OCI-LY7 (cell line): ENCODE measurements around the gene MFF. TPM values are rescaled to one million over a fixed set of nuclear protein-coding genes. Genes with fewer than 3 reads are reported as not detected.

Experiments used
- BruUV-seq: library from RNA; stranded (reverse); fragments of 400-500 nt; replicated peaks from 2 replicates; lab custom pipeline; 2021; lab: Mats Ljungman, UMichigan
- CTCF ChIA-PET: fragments of 300-600 bp; sonication (Branson Sonifier 250); formaldehyde crosslinking; loops from one replicate; lab custom pipeline; 2022; ENCODE audit warnings: antibody characterized with exemption; ENCODE audit not compliant: unreplicated experiment; lab: Charles Lee
- POLR2A ChIA-PET: fragments of 300-600 bp; sonication (Branson Sonifier 250); formaldehyde crosslinking; loops from one replicate; lab custom pipeline; 2022; ENCODE audit warnings: antibody characterized with exemption; lab: Charles Lee
- DNase-seq: peaks from one replicate; pipeline ENCODE4 v3.0.0-alpha.2; 2015; ENCODE audit warnings: low spot score
- H2AFZ ChIP-seq: fragments of 200-600 bp; sonication (generic), shearing (Covaris generic); 2 replicates; pipeline ENCODE4 v1.6.1; 2014; ENCODE audit warnings: mild to moderate bottlenecking, antibody characterized with exemption, low read length, moderate library complexity
- H3K27ac ChIP-seq: fragments of 200-600 bp; sonication (generic); 2 replicates; pipeline ENCODE4 v1.5.1; 2014; ENCODE audit warnings: mixed run types, low read depth, mild to moderate bottlenecking, moderate library complexity, low read length, inconsistent platforms; ENCODE audit not compliant: poor library complexity, severe bottlenecking
- H3K36me3 ChIP-seq: fragments of 200-600 bp; sonication (generic); 2 replicates; pipeline ENCODE4 v1.6.1; 2014; ENCODE audit warnings: mild to moderate bottlenecking, antibody characterized with exemption, low read length, moderate library complexity, mixed read lengths; ENCODE audit not compliant: insufficient read depth
- H3K4me1 ChIP-seq: fragments of 200-600 bp; sonication (generic); 2 replicates; pipeline ENCODE4 v1.5.1; 2014; ENCODE audit warnings: mild to moderate bottlenecking, low read length; ENCODE audit not compliant: insufficient read depth, poor library complexity, severe bottlenecking
- H3K4me2 ChIP-seq: fragments of 200-600 bp; sonication (generic); 2 replicates; pipeline ENCODE4 v1.6.1; 2014; ENCODE audit warnings: mild to moderate bottlenecking, low read length
- H3K4me3 ChIP-seq: fragments of 200-600 bp; sonication (generic); 2 replicates; pipeline ENCODE4 v1.5.1; 2014; ENCODE audit warnings: mild to moderate bottlenecking, low read depth, low read length; ENCODE audit not compliant: poor library complexity, severe bottlenecking
- H3K79me2 ChIP-seq: fragments of 200-600 bp; sonication (generic); 2 replicates; pipeline ENCODE4 v1.6.1; 2016; ENCODE audit warnings: low read depth, mild to moderate bottlenecking, low read length, moderate library complexity, mixed read lengths; ENCODE audit not compliant: insufficient read depth
- H3K9me2 ChIP-seq: fragments of 200-600 bp; sonication (generic); 2 replicates; pipeline ENCODE4 v1.6.1; 2016; ENCODE audit warnings: mild to moderate bottlenecking, low read length, mixed read lengths; ENCODE audit not compliant: insufficient read depth
- H3K9me3 ChIP-seq: fragments of 200-600 bp; sonication (generic); 2 replicates; pipeline ENCODE4 v1.6.1; 2014; ENCODE audit warnings: mild to moderate bottlenecking, mixed run types, low read length, mixed read lengths
- H4K20me1 ChIP-seq: fragments of 200-600 bp; sonication (generic); 2 replicates; pipeline ENCODE4 v1.6.1; 2014; ENCODE audit warnings: mild to moderate bottlenecking, antibody characterized with exemption, low read length, moderate library complexity, mixed read lengths; ENCODE audit not compliant: insufficient read depth
- EZH2phosphoT487 ChIP-seq: fragments of 200-600 bp; sonication (generic); IDR thresholded peaks from 2 replicates; pipeline ENCODE4 v1.6.1; 2018; ENCODE audit warnings: low read depth, borderline replicate concordance, mild to moderate bottlenecking, mixed run types, antibody characterized with exemption, low read length, moderate library complexity, mixed read lengths
- intact Hi-C: fragments of 100-400 bp; cut with micrococcal nuclease; formaldehyde crosslinking; loops from one replicate; pipeline ENCODE4 v1.10.0; 2022; ENCODE audit not compliant: unreplicated experiment
- total RNA-seq, 2 experiments: library from RNA; depleted of rRNA in 1 of 2; stranded (reverse); fragments of >200 nt in 1 of 2; shearing (Covaris generic) in 1 of 2; gene quantifications; 2 replicates each; pipeline ENCODE4 v1.2.3, GENCODE V29; 2014 to 2022
- TF ChIP-seq, protein P1 (sequence below): fragments of 200-600 bp; sonication (generic); conservative IDR thresholded peaks from 2 replicates; pipeline ENCODE4 v1.5.1; 2014; ENCODE audit warnings: mild to moderate bottlenecking, antibody characterized with exemption, low read length, moderate library complexity, mixed read lengths

MFF gene
- total RNA-seq, 2 experiments from 2014 or later, result 66.6 to 72.1 TPM

GRCh38 chr2:227317834-227318233, 7.2 kb upstream of the MFF start:
- Histone ChIP-seq H3K36me3 (no peaks in the 10 kb centered on the region), H3K4me3 (no peak overlapping the region), H3K9me3 (no peaks in the 10 kb centered on the region; the same call in 1 of the 2 replicates), H3K79me2 (no peaks in the 10 kb centered on the region), H3K9me2 (no peaks in the 10 kb centered on the region), H2AFZ (no peak overlapping the region), H3K27ac (no peak overlapping the region), H3K4me1 (no peaks in the 10 kb centered on the region), H3K4me2 (no peak overlapping the region), H4K20me1 (no peaks in the 10 kb centered on the region)
- intact Hi-C loops, result no loop called here
- ChIA-PET CTCF (no interaction called here), POLR2A (no interaction called here)
- no TSS peak for BruUV-seq
- DNase-seq, result no peak
- no peak for TF ChIP-seq EZH2phosphoT487
- TF ChIP-seq, protein P1, sequence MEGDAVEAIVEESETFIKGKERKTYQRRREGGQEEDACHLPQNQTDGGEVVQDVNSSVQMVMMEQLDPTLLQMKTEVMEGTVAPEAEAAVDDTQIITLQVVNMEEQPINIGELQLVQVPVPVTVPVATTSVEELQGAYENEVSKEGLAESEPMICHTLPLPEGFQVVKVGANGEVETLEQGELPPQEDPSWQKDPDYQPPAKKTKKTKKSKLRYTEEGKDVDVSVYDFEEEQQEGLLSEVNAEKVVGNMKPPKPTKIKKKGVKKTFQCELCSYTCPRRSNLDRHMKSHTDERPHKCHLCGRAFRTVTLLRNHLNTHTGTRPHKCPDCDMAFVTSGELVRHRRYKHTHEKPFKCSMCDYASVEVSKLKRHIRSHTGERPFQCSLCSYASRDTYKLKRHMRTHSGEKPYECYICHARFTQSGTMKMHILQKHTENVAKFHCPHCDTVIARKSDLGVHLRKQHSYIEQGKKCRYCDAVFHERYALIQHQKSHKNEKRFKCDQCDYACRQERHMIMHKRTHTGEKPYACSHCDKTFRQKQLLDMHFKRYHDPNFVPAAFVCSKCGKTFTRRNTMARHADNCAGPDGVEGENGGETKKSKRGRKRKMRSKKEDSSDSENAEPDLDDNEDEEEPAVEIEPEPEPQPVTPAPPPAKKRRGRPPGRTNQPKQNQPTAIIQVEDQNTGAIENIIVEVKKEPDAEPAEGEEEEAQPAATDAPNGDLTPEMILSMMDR, result no peak

DNA sequence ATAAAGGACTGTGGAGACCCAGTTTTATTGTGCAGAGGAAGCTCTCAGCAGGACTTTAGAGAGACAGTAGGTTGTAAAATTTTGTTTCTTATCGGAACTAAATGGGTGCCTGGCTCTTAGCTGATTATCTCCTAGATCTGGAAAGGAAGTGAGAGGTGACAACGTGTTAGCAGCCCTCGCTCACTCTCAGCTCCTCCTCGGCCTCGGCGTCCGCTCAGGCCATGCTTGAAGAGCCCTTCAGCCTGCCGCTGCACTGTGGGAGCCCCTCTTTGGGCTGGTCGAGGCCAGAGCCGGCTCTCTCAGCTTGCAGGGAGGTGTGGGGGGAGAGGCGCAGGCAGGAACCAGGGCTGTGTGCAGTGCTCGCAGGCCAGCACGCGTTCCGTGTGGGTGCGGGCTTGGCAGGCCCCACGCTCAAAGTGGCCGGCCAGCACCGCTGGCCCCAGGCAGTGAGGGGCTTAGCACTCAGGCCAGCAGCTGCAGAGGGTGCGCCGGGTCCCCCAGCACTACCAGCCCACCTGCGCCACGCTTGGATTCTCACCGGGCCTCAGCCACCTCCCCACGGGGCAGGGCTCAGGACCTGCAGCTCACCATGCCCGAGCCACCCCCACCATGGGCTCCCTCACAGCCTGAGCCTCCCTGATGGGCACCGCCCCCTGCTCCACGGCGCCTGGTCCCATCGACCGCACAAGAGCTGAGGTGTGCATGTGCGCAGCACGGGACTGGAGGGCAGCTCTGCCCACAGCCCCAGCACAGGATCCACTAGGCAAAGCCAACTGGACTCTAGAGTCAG, 4.6 kb upstream of the MFF start:
- TF ChIP-seq, protein P1, result no peak
- no peak for TF ChIP-seq EZH2phosphoT487
- Histone ChIP-seq H3K9me3 (peaks cover 6% of the 10 kb centered on the region; the same call in 1 of the 2 replicates), H4K20me1 (no peaks in the 10 kb centered on the region), H3K4me3 (no peak overlapping the region), H3K36me3 (no peaks in the 10 kb centered on the region), H2AFZ (no peak overlapping the region), H3K27ac (no peak overlapping the region), H3K4me2 (no peak overlapping the region), H3K79me2 (peaks cover under 1% of the 10 kb centered on the region; the same call in 1 of the 2 replicates), H3K9me2 (no peaks in the 10 kb centered on the region; the same call in 1 of the 2 replicates), H3K4me1 (peaks cover 5% of the 10 kb centered on the region)
- ChIA-PET CTCF (no interaction called here), POLR2A (interaction anchor here (0.8 to 1.1 kb wide), 2 partner anchors 18 to 25 kb away, joined by 3 read pairs; no protein-coding TSS in a partner anchor)
- no TSS peak for BruUV-seq
- no peak for DNase-seq
- intact Hi-C loops, result loop anchor here (10.0 kb wide), 1 partner anchor 156 kb away; the partner anchor contains the start of genes COL4A3 and COL4A4
